Osteoblast (primary cell): ENCODE measurements around the gene CCDC81. TPM values are rescaled to one million over a fixed set of nuclear protein-coding genes. Genes with fewer than 3 reads are reported as not detected.

ENCODE experiments used
- DNase-seq: peaks from one replicate; pipeline ENCODE4 v3.0.0; 2011; ENCODE audit warnings: low spot score, mixed read lengths; ENCODE audit not compliant: insufficient read length; ENCODE audit errors: missing footprints
- H2AFZ ChIP-seq: 2 replicates; pipeline ENCODE4 v1.6.0; 2011; ENCODE audit warnings: mild to moderate bottlenecking, low read length
- H3K27ac ChIP-seq: 2 replicates; pipeline ENCODE4 v1.5.1; 2011; ENCODE audit warnings: mild to moderate bottlenecking, low read depth, low read length, moderate library complexity
- H3K27me3 ChIP-seq: 2 replicates; pipeline ENCODE4 v1.6.0; 2012; ENCODE audit warnings: mild to moderate bottlenecking, control low read depth, inconsistent platforms, low read length, moderate library complexity; ENCODE audit not compliant: insufficient read depth
- H3K36me3 ChIP-seq: 2 replicates; pipeline ENCODE4 v1.5.1; 2011; ENCODE audit warnings: mild to moderate bottlenecking, low read length, control low read depth, moderate library complexity; ENCODE audit not compliant: insufficient read depth
- H3K4me1 ChIP-seq: 2 replicates; pipeline ENCODE4 v1.5.1; 2011; ENCODE audit warnings: mild to moderate bottlenecking, low read length, control low read depth, moderate library complexity; ENCODE audit not compliant: insufficient read depth
- H3K4me2 ChIP-seq: 2 replicates; pipeline ENCODE4 v1.6.0; 2011; ENCODE audit warnings: mild to moderate bottlenecking, low read length; ENCODE audit not compliant: insufficient read depth
- H3K4me3 ChIP-seq: fragments of 200-600 bp; sonication (generic); 3 replicates; pipeline ENCODE4 v1.5.1; 2012; ENCODE audit warnings: mild to moderate bottlenecking, low read length, inconsistent platforms; ENCODE audit not compliant: insufficient read depth
- H3K79me2 ChIP-seq: 2 replicates; pipeline ENCODE4 v1.6.0; 2012; ENCODE audit warnings: mild to moderate bottlenecking, low read length, control low read depth, inconsistent platforms; ENCODE audit not compliant: insufficient read depth
- H3K9me3 ChIP-seq: 2 replicates; pipeline ENCODE4 v1.5.1; 2011; ENCODE audit warnings: low read depth, low read length, control low read depth
- H4K20me1 ChIP-seq: 2 replicates; pipeline ENCODE4 v1.6.0; 2012; ENCODE audit warnings: mild to moderate bottlenecking, low read length, control low read depth; ENCODE audit not compliant: insufficient read depth
- CTCF ChIP-seq: IDR thresholded peaks from 2 replicates; pipeline ENCODE4 v1.5.1; 2011; ENCODE audit warnings: mild to moderate bottlenecking, low read depth, low read length, moderate library complexity; ENCODE audit errors: extremely low read depth
- total RNA-seq: library from RNA; depleted of rRNA; stranded (reverse); fragments of >200 nt; gene quantifications from 2 replicates; pipeline ENCODE4 v1.2.3, GENCODE V29; 2012

Gene CCDC81
- total RNA-seq, 1 donor = 0.36 TPM

GRCh38 chr11:86370171-86370570, 4.5 kb upstream of the CCDC81 start:
- no peak overlapping the region for H3K27ac ChIP-seq

GRCh38 chr11:86370922-86371594, 3.6 kb upstream of the CCDC81 start:
- no peak overlapping the region for H3K4me3 ChIP-seq
- no peaks in the 10 kb centered on the region for H3K36me3 ChIP-seq
- no peaks in the 10 kb centered on the region for H3K79me2 ChIP-seq
- H3K4me2 ChIP-seq = no peak overlapping the region
- H4K20me1 ChIP-seq = no peaks in the 10 kb centered on the region
- no peaks in the 10 kb centered on the region for H3K27me3 ChIP-seq
- peak overlapping the region; percentile 28 for H3K27ac ChIP-seq
- no peak for TF ChIP-seq CTCF
- H3K9me3 ChIP-seq = no peaks in the 10 kb centered on the region
- H3K4me1 ChIP-seq = peaks cover 4% of the 10 kb centered on the region
- no peak for DNase-seq
- H2AFZ ChIP-seq = peak overlapping the region; percentile 66

More at GRCh38 chr11:86370171-86370570, 4.5 kb upstream of the CCDC81 start:
- Histone ChIP-seq H4K20me1 (no peaks in the 10 kb centered on the region), H3K9me3 (no peaks in the 10 kb centered on the region), H3K27me3 (no peaks in the 10 kb centered on the region), H3K79me2 (no peaks in the 10 kb centered on the region), H3K4me1 (peaks cover 4% of the 10 kb centered on the region), H3K4me2 (no peak overlapping the region), H3K4me3 (no peak overlapping the region), H2AFZ (no peak overlapping the region), H3K36me3 (no peaks in the 10 kb centered on the region)
- DNase-seq = no peak
- no peak for TF ChIP-seq CTCF

- no peaks in the 10 kb centered on the region for H3K36me3 ChIP-seq
- no peaks in the 10 kb centered on the region for H3K79me2 ChIP-seq
- DNase-seq = no peak
- no peaks in the 10 kb centered on the region for H3K9me3 ChIP-seq
- no peak overlapping the region for H2AFZ ChIP-seq
- H3K4me3 ChIP-seq = no peak overlapping the region
- no peaks in the 10 kb centered on the region for H3K27me3 ChIP-seq
- H3K4me2 ChIP-seq = no peak overlapping the region
- H3K4me1 ChIP-seq = peaks cover 4% of the 10 kb centered on the region
- H4K20me1 ChIP-seq = no peaks in the 10 kb centered on the region
- TF ChIP-seq CTCF = no peak
- H3K27ac ChIP-seq = no peak overlapping the region
Observed at GRCh38 chr11:86372041-86372440, 2.6 kb upstream of the CCDC81 start.

GRCh38 chr11:86372586-86372985, 2.1 kb upstream of the CCDC81 start:
- Histone ChIP-seq H3K27me3 (no peaks in the 10 kb centered on the region), H3K36me3 (no peaks in the 10 kb centered on the region), H3K4me3 (no peak overlapping the region), H3K79me2 (no peaks in the 10 kb centered on the region), H4K20me1 (no peaks in the 10 kb centered on the region), H3K4me2 (no peak overlapping the region), H3K9me3 (no peaks in the 10 kb centered on the region), H2AFZ (no peak overlapping the region), H3K4me1 (peaks cover 4% of the 10 kb centered on the region), H3K27ac (no peak overlapping the region)
- no peak for TF ChIP-seq CTCF
- no peak for DNase-seq
